Measurements from ENCODE around the gene CARD8.

CARD8 gene

DNA sequence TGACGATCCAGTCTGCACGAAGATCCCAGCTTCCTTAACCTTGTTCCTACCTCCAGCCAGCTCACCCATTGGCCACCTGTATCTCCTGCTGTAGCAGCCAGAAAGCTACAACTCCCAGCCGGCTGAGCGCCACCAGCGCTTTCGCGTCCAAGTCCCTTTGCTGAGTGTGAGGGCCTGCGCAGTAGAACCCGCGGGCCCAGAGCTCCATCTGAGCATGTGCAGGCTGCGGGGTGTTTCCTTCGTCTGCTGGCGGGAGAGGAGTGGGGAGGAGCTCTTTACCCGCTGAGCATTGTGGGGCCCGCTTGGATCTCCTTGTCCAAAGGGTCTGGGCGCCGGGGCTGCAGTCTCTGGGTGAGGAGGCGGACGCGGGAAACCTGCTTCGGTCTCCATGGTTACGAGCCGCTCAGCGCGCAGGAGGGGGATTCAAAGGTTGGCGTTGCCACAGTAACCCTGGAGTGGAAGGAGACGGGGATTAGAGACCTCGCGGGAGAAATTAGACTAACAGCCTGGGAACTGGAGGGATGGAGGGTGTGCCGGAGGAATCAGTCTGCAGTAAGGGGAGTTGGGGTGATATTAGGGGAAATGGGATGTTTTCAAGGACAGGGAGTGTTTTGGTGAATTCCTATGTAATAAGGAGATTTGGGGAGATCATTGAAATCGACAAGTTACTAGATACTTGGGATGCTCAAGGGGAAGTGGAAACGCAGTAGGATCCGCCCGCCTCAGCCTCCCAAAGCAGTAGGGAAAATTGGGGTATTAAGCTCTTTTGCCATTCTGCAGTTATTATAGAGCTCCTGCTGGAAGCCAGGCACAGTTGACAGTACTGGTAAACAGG, 51.7 kb downstream of the CARD8 start:
- DNase-seq: peak; percentile 100

DNA sequence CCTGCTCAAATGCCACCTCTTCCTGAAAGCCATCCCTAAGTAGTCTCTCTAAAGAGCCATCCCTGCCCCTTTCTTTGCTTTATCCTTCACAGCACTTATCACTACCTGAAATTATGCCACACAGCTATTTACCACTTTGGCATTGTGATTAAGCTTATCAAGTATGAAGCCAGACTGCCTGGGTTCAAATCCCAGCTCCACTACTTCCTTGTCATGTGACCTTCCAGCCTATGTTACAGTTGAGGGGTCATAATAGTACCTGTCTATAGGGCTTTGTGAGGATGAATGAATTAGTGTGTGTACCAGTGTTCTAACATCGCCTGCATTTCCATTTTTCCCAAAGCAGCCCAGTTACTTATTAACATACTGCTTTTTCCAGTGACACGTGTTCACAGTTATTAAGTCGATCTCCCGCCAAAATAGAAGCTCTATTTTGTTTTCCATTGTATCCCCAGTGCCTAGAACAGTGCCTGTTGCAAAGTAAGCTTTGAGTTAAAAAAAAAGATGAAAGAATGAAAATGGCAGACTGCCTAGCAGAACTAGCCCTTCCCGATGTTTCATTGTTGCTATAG, 52.4 kb downstream of the CARD8 start:
- peak; percentile 75 for DNase-seq

DNA sequence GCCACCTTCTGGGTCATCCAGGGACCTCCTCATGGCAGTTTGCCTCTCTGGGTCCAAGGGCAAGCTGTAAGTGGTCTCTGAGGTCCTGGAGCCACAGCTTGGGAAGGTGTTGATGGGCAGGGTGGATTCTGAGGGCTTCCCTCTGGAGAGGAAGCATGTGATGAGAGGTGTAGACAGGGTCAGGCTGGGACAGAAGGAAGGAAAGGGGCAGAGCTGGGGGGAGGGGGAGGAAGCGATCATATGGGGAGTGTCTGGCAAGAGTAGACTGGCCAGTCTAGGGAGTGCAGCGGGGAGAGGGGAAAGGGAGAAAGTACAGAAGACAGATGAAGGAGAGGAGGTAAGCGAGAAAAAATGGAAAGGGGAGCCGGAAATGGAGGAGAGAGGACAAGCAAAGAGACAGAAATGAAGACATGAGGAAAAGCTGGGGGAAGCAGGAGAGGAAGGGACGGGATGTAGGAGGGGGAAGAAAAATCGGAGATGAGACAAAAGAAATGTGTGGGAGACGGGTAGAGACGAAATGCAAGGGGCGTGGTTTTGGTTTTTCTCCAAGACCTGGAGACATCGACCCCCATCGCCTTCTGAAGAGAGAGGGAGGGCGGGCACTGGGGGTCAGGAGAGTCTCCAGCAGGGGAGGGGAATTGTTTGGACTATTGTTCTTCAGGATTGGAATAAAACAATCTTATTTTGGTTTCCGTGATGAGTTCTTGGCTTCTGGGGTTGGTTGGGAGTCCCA, 58.6 kb downstream of the CARD8 start:
- peak; percentile 44 for DNase-seq

DNA sequence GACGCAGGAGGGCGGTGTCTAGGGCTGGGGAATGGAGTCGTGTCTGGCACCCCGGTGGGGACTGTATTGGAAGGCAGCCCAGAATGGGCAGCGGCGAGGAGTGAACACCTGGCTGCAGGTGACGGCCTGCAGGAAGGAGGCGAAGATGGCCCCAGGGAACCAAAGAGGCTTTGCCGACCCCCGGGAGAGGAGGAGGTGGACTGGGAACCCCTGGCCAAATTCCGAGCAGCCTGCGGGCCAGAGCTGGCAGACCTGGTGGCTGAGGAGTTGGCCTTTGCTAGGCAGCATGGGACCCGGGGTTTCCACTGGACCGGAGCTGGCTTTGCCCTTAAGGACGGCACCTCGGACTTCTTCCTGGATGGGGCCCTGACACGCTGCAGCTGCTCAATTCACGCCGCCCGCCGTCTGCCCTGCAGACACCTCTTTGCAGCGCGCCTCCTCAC, 59.4 kb downstream of the CARD8 start:
- DNase-seq: peak; percentile 88

DNA sequence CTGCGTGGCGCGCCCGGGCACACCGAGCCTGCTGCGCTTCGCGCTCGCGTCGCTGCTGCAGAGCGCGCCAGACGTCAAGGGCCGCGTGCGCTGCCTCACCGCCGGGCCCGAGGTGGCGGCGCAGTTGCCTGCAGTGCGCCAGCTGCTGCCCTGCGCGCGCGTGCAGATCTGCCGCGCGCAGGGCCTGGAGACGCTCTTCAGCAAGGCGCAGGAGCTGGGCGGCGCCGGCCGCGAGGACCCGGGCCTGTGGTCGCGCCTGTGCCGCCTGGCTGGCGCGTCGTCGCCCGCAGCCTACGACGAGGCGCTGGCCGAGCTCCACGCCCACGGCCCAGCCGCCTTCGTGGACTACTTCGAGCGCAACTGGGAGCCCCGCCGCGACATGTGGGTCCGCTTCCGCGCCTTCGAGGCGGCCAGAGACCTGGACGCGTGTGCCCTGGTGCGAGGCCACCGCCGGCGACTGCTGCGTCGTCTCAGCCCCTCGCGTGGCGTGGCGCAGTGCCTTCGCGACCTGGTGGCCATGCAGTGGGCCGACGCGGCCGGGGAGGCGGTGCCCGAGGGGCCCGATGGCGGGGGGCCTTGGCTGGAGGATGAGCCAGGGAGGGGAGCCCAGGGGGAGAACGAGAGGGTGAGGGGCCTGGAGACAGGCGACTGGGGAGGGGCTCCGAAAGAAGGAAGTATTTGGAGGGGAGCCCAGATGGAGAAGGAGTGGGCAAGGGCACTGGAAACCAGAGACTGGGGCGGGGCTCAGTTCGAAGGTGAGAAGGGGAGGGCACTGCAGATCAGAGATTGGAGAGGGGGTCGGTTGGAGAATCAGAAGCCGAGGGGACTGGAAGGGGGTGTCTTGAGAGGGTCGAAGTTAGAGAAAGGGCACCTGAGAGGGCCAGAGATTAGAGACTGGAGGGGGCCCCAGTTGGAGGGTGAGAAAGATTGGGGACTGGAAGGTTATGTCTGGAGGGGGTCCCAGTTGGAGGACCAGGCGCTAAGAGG, 60.6 kb downstream of the CARD8 start:
- no peak for DNase-seq

- no peak for DNase-seq
These were observed 61.5 kb downstream of the CARD8 start for GRCh38 chr19:48194041-48194843.

DNA sequence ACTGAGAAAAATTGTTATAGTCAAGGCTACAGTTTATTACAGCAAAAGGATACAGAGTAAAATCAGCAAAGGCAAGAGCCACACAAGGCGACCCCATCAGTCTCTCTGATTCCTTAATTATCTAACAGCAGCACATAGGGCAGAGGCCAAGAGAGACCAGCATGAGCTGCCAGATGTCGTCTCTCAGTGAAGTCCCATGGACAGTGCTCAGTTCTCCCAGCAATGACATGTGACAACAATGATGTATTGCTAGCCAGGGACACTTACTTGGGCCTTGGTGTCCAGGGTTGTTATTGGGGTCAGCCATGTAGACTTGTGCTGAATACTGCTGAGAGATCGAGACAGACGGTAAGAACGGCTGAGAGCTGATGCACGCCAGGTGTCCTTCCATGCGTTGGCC, 63.0 kb downstream of the CARD8 start:
- DNase-seq: no peak

DNA sequence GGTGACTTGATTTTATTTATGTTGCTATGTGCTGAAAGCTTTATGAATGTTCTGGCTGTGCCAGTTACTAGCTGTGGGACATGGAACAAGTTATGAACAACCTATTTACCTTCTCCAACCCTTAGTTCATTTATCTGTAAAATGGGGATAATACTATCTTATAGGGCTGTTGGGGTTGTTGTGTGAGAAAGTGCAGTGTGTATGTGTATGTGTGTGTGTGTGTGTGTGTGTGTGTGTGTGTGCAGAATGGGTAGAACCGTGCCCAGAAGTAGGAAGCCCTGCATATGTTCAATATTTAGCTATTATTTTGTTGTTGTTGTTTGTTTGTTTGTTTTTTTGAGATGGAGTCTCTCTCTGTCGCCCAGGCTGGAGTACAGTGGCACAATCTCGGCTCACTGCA, 64.8 kb downstream of the CARD8 start:
- no peak for DNase-seq

GRCh38 chr19:48190288-48190884, 65.3 kb downstream of the CARD8 start:
- DNase-seq: peak; percentile 99

- DNase-seq: peak; percentile 27
These were observed 69.1 kb downstream of the CARD8 start for GRCh38 chr19:48186541-48186991.

DNA sequence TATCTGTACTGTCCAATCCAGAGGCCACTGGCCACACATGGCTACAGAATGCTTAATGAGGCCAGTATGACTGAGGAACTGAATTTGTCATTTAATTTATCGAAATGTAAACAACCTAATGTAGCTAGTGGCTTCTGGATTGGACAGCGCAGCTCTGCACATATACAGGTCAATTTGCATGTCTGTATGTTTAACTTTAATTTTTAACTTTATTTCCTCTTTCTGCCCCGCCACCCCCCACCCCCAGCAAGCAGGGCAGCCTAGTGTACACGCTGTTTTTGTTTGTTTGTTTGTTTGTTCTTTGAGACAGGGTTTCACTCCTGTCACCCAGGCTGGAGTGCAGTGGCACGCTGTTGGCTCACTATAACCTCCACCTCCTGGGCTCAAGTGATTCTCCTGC, 69.7 kb downstream of the CARD8 start:
- DNase-seq: no peak

DNA sequence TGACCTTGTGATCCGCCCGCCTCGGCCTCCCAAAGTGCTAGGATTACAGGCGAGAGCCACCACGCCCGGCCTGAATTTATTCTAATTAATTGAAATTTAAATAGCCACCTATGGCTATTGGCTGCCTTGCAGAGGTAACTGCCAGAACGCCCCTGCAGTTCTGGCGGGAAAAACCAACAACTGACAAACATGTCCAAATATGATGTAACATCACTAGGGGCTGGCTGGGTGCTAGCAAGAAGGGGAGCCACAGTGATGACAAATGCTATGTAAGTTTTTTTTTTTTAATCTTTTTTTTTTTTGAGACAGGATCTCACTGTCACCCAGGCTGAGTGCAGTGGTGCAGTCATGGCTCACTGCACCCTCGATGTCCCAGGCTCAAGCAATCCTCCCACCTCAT, 72.4 kb downstream of the CARD8 start:
- DNase-seq: no peak

- no peak for DNase-seq
These were observed 73.3 kb downstream of the CARD8 start for GRCh38 chr19:48182434-48182833.

- no peak for DNase-seq
These were observed 74.2 kb downstream of the CARD8 start for GRCh38 chr19:48181505-48181904.

GRCh38 chr19:48176226-48176625, 79.5 kb downstream of the CARD8 start:
- no peak for DNase-seq

GRCh38 chr19:48175578-48175977, 80.1 kb downstream of the CARD8 start:
- DNase-seq: no peak

GRCh38 chr19:48174445-48175030, 81.2 kb downstream of the CARD8 start:
- no peak for DNase-seq

GRCh38 chr19:48171710-48172109, 84.0 kb downstream of the CARD8 start:
- DNase-seq: no peak

DNA sequence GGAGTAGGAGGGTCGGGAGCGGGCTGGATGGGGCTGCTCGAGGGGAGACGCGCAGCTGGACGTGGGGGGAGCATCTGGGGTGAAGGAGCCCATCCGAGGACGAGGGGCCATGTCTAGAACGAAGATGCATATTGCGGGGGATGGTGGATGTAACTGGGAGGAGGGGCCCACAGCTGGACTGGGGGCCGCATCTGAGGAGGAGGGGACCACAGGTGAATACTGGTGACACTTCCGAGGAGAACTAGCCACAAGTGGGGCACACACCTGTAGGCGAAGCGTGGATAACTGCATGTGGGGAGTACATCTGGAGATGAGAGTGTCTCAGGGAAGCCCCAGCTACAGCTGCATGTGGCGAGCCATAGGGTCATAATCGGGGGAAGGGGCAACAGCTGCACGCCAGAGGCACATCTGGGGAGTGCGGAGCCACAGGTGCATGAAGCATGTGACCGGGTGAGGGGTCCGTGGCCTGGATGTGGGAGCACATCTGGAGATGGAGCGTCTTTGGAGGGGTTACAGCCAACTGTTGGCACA, 84.8 kb downstream of the CARD8 start:
- peak; percentile 63 for DNase-seq

All from NCI-H69 (cell line).